Stimulated activated naive B cell treated with anti-CD40 and anti-IgM and Interleukin-4, amounts not matched to agents 10 μg/mL and 1 μg/mL and 100 μg/mL, for 72 hours (primary cell): ENCODE results near the gene C18orf32.
A peak's percentile ranks its signal among the peaks of the same experiment; 100 is the strongest.
"Not testable (repeated sequence)": the region's sequence is repeated elsewhere in the genome, so short reads cannot be mapped to it uniquely, and the experiment has no call there.

ENCODE experiments used
- ATAC-seq, 2 donors: fragments of 150-1000 bp; cut with Tn5 transposase; replicated peaks; 2 replicates each; pipeline ENCODE4 v1.10.0; 2021; ENCODE audit warnings: moderate library complexity in 1 of 2
- DNase-seq: peaks from one replicate; pipeline ENCODE4 v3.0.0; 2021
- H3K27ac Mint-ChIP-seq: one replicate; pipeline ENCODE4 v1.8.0; 2022; ENCODE audit warnings: mild to moderate bottlenecking, mixed read lengths
- H3K27me3 Mint-ChIP-seq, 2 donors: one replicate each; pipeline ENCODE4 v1.8.0; 2022; ENCODE audit warnings: mixed read lengths in 2 of 2
- H3K36me3 Mint-ChIP-seq, 2 donors: one replicate each; pipeline ENCODE4 v1.8.0; 2022; ENCODE audit warnings: mixed read lengths in 2 of 2, mild to moderate bottlenecking in 1 of 2
- H3K4me1 Mint-ChIP-seq, 2 donors: one replicate each; pipeline ENCODE4 v1.8.0; 2022; ENCODE audit warnings: mixed read lengths in 2 of 2, mild to moderate bottlenecking in 1 of 2
- H3K4me3 Mint-ChIP-seq, 2 donors: one replicate each; pipeline ENCODE4 v1.8.0; 2022; ENCODE audit warnings: mild to moderate bottlenecking in 2 of 2, mixed read lengths in 2 of 2, moderate library complexity in 1 of 2
- H3K9me3 Mint-ChIP-seq, 2 donors: one replicate each; pipeline ENCODE4 v1.8.0; 2022; ENCODE audit warnings: mixed read lengths in 2 of 2, mild to moderate bottlenecking in 1 of 2

Gene C18orf32

DNA sequence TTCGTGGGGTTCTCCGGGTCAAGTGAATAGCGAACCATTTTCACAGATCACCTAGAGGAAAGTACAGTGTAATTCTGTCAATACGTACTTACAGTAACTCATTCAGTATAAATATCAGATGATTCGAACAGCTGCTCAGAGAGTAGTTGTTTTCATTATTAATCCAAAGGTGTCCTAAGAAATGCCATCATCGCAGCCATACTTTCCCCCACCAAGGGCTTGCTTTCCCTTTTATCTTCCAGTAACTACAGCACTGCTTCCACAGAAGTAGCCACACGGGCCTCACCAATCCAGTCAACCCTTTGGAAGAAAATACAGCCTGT lies 4.5 kb upstream of the C18orf32 start:
- H3K27ac Mint-ChIP-seq = peak overlapping the region; percentile 99
- peaks cover 42 to 45% of the 10 kb centered on the region in 2 donors for H3K36me3 Mint-ChIP-seq
- no peaks in the 10 kb centered on the region for H3K9me3 Mint-ChIP-seq
- ATAC-seq (no peak), DNase-seq (no peak)
- H3K4me3 Mint-ChIP-seq = peak overlapping the region; percentile 88 to 95
- peaks cover 22 to 56% of the 10 kb centered on the region in 2 donors for H3K4me1 Mint-ChIP-seq
- no peaks in the 10 kb centered on the region for H3K27me3 Mint-ChIP-seq

- H3K4me1 Mint-ChIP-seq = peaks cover 25 to 63% of the 10 kb centered on the region in 2 donors
These were observed 3.3 kb upstream of the C18orf32 start for GRCh38 chr18:49490246-49490762.

DNA sequence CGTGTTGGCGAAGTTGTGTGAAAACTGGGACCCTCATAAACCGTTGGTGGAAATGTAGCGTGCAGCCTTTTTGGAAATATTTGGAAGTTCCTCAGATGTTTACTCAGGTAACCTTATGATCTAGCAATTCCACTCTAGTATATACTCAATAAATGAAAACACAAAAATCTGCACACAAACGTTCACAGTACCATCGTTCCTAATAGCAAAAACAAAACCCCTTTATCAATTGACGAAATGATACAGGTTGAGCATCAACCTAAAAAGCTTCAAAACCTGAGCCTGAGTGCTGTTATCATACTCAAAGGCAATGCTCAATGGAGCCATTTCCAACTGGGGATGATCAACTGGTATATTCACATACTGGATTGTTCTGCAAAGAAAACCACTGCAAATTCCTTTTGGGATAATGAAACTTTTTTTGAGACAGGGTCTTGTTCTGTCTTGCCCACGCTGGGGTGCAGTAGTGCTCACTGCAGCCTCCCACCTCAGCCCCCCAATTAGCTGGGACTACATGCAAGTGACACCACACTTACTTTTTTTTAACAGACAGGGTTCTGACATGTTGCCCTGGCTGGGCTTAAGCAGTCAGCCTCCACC lies 777 bp upstream of the C18orf32 start:
- peaks cover 19 to 69% of the 10 kb centered on the region in 2 donors for H3K4me1 Mint-ChIP-seq
- H3K27me3 Mint-ChIP-seq = no peaks in the 10 kb centered on the region
- peaks cover 50 to 58% of the 10 kb centered on the region in 2 donors for H3K36me3 Mint-ChIP-seq
- peak overlapping the region; percentile 93 to 95 for H3K4me3 Mint-ChIP-seq
- ATAC-seq (no peak), DNase-seq (no peak)
- peak overlapping the region; percentile 71 for H3K27ac Mint-ChIP-seq
- no peaks in the 10 kb centered on the region for H3K9me3 Mint-ChIP-seq

More at GRCh38 chr18:49490246-49490762, 3.3 kb upstream of the C18orf32 start:
- DNase-seq (no peak), ATAC-seq (no peak)
- Mint-ChIP-seq H3K4me3 (peak overlapping the region; percentile 88 to 95), H3K9me3 (no peaks in the 10 kb centered on the region), H3K27ac (peak overlapping the region; percentile 99), H3K27me3 (no peaks in the 10 kb centered on the region), H3K36me3 (peaks cover 44 to 49% of the 10 kb centered on the region in 2 donors)

DNA sequence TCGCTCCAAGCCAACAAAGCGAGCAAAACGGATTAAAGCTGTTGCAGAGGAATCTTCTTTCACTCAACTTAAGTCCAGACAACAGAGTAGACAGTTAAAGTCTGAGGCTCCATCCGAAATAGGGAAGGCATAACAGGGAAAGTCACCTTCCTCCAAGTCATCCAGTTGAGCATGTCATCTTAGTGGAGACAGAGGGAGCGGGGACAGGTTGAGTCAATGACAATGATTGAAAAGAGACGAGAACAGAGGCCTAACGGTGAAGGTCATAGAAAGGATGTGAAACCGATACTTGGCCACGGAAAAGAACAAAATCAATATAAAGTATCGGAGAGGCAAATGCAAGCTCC lies 455 bp downstream of the C18orf32 start:
- DNase-seq (no peak), ATAC-seq (no peak)
- Mint-ChIP-seq H3K4me3 (peak overlapping the region; percentile 93 to 95), H3K9me3 (no peaks in the 10 kb centered on the region), H3K36me3 (peaks cover 42 to 55% of the 10 kb centered on the region in 2 donors), H3K27me3 (no peaks in the 10 kb centered on the region), H3K4me1 (peaks cover 19 to 65% of the 10 kb centered on the region in 2 donors), H3K27ac (peak overlapping the region; percentile 96)

- peaks cover 19 to 61% of the 10 kb centered on the region in 2 donors for H3K4me1 Mint-ChIP-seq
These were observed 900 bp downstream of the C18orf32 start for GRCh38 chr18:49486134-49486533.

GRCh38 chr18:49483198-49483597 lies 3.8 kb downstream of the C18orf32 start:
- Mint-ChIP-seq H3K4me3 (no peak overlapping the region), H3K27me3 (no peaks in the 10 kb centered on the region), H3K9me3 (no peaks in the 10 kb centered on the region), H3K36me3 (peaks cover 27 to 37% of the 10 kb centered on the region in 2 donors), H3K27ac (no peak overlapping the region), H3K4me1 (peaks cover 12 to 31% of the 10 kb centered on the region in 2 donors)
- no peak for DNase-seq
- no peak for ATAC-seq

More at GRCh38 chr18:49486134-49486533, 900 bp downstream of the C18orf32 start:
- peak overlapping the region; percentile 96 for H3K27ac Mint-ChIP-seq
- H3K27me3 Mint-ChIP-seq = no peaks in the 10 kb centered on the region
- ATAC-seq = no peak
- peaks cover 38 to 51% of the 10 kb centered on the region in 2 donors for H3K36me3 Mint-ChIP-seq
- no peaks in the 10 kb centered on the region for H3K9me3 Mint-ChIP-seq
- DNase-seq = no peak
- H3K4me3 Mint-ChIP-seq = peak overlapping the region; percentile 93 to 95

DNA sequence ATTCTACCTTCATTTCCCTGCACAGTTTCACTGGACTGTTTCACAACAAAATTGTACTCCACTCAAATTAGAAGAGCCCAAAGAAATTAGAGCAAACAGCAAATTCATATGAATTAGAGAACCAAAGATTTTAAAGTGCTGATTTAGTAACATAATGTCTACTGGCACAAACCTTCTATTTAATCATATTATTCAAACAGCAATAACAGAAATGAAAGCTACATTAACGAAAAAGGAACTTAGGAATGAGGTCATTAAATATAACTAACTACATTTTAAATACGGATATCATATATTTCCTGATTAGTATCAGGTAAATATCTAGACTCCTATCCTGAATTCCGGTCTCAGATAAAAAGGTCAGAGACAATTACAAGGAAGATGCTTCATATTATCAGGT lies 5.1 kb downstream of the C18orf32 start:
- Mint-ChIP-seq H3K27me3 (no peaks in the 10 kb centered on the region), H3K36me3 (peaks cover 21 to 32% of the 10 kb centered on the region in 2 donors), H3K9me3 (no peaks in the 10 kb centered on the region), H3K4me3 (no peak overlapping the region), H3K4me1 (peaks cover 5 to 26% of the 10 kb centered on the region in 2 donors), H3K27ac (no peak overlapping the region)
- DNase-seq (no peak), ATAC-seq (no peak)

- Mint-ChIP-seq H3K4me3 (no peak overlapping the region), H3K27ac (no peak overlapping the region)
- no peak for DNase-seq
These were observed 5.7 kb downstream of the C18orf32 start for GRCh38 chr18:49481317-49481716.

GRCh38 chr18:49479381-49480137 lies 7.5 kb downstream of the C18orf32 start:
- H3K4me1 Mint-ChIP-seq = peaks cover 10 to 26% of the 10 kb centered on the region in 2 donors
- H3K27me3 Mint-ChIP-seq = no peaks in the 10 kb centered on the region
- H3K4me3 Mint-ChIP-seq = no peak overlapping the region
- peaks cover 26 to 35% of the 10 kb centered on the region in 2 donors for H3K36me3 Mint-ChIP-seq
- DNase-seq (no peak), ATAC-seq (no peak)
- H3K27ac Mint-ChIP-seq = peak overlapping the region; percentile 3
- no peaks in the 10 kb centered on the region for H3K9me3 Mint-ChIP-seq

More at GRCh38 chr18:49481317-49481716, 5.7 kb downstream of the C18orf32 start:
- H3K36me3 Mint-ChIP-seq = peaks cover 27 to 38% of the 10 kb centered on the region in 2 donors
- H3K27me3 Mint-ChIP-seq = no peaks in the 10 kb centered on the region
- peaks cover 11 to 29% of the 10 kb centered on the region in 2 donors for H3K4me1 Mint-ChIP-seq
- no peak for ATAC-seq
- H3K9me3 Mint-ChIP-seq = no peaks in the 10 kb centered on the region

DNA sequence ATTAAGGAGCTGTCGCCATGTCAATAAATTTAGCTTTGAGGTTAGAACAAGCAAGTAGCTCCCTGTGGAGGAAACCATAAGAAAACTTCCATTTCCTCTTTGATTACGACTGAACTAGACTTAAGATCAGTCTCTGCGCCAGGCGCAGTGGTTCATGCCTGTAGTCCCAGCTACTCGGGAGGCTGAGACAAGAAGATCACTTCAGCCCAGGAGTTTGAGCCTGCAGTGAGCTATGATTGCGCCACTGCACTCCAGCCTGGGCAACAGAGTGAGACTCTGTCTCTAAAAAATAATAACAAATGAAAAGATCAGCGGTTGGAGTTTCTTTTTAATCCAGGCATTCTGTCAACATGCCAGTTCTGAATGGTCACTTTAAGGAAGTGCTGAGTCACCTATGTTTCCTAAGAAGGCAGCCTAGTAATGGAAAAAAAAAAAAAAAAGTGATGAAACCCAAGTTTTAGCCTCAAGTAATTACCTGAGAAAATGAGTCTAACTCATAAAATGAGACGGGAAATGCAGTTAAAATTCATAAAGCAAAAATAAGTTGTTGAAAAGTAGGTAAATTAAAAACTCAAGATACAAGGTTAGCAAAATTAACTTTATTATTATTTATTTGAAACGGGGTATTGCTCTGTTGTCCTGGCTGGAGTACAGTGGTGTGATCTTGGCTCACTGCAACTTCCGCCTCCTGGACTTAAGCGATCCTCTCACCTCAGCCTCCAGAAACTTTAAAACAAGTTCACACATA lies 10.2 kb downstream of the C18orf32 start:
- H3K27me3 Mint-ChIP-seq = no peaks in the 10 kb centered on the region
- DNase-seq = peak; percentile 41
- peak overlapping the region; percentile 80 to 81 for H3K4me3 Mint-ChIP-seq
- peaks cover 10 to 23% of the 10 kb centered on the region in 2 donors for H3K4me1 Mint-ChIP-seq
- ATAC-seq = peak; percentile 96 to 97
- peaks cover 20 to 24% of the 10 kb centered on the region in 2 donors for H3K36me3 Mint-ChIP-seq
- no peaks in the 10 kb centered on the region for H3K9me3 Mint-ChIP-seq
- peak overlapping the region; percentile 94 for H3K27ac Mint-ChIP-seq

DNA sequence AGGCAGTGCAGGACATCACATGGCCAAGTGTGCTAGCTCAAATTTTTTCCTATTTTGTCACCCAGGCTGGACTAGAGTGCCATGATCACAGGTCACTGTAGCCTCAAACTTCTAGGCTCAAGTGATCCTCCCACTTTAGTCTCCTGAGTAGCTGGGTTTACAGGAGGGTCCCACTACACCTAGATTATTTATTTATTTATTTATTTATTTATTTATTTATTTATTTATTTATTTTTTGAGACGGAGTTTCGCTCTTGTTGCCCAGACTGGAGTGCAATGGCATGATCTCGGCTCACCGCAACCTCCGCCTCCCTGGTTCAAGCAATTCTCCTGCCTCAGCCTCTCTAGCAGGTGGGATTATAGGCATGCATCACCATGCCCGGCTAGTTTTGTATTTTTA lies 12.1 kb downstream of the C18orf32 start:
- not testable (repeated sequence) for H3K27me3 Mint-ChIP-seq, H3K9me3 Mint-ChIP-seq, H3K27ac Mint-ChIP-seq, DNase-seq, ATAC-seq, H3K4me3 Mint-ChIP-seq
- Mint-ChIP-seq H3K4me1 (peaks cover 10 to 23% of the 10 kb centered on the region in 2 donors), H3K36me3 (peaks cover 20% of the 10 kb centered on the region in 2 donors)

- ATAC-seq (no peak), DNase-seq (no peak)
- H3K4me1 Mint-ChIP-seq = peaks cover 7 to 23% of the 10 kb centered on the region in 2 donors
- H3K36me3 Mint-ChIP-seq = peaks cover 7 to 8% of the 10 kb centered on the region in 2 donors
- H3K4me3 Mint-ChIP-seq = no peak overlapping the region
- peaks cover 9 to 12% of the 10 kb centered on the region in 2 donors for H3K27me3 Mint-ChIP-seq
- H3K9me3 Mint-ChIP-seq = no peaks in the 10 kb centered on the region
- no peak overlapping the region for H3K27ac Mint-ChIP-seq
These were observed 13.3 kb downstream of the C18orf32 start for GRCh38 chr18:49473721-49474120.

GRCh38 chr18:49472459-49472858 lies 14.6 kb downstream of the C18orf32 start:
- Mint-ChIP-seq H3K36me3 (peaks cover 7 to 8% of the 10 kb centered on the region in 2 donors), H3K9me3 (no peaks in the 10 kb centered on the region)

DNA sequence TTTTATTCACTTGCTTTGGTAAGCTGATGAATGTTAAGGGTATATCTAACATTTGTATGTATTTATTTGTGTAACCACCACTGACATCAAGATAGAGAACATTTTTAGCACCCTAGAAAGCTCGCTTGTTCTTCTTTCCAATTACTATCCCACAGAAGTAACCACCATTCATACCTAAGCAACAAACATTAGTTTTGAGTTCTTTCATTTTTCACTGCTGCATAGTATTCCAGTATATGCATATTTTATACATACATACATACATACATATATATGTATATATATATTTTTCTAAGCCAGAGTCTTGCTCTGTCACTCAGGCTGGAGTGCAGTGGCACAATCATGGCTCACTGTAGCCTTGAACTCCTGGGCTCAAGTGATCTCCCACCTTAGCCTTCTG lies 15.5 kb downstream of the C18orf32 start:
- H3K4me3 Mint-ChIP-seq = no peak overlapping the region
- no peak overlapping the region for H3K27ac Mint-ChIP-seq
- DNase-seq (no peak), ATAC-seq (no peak)
- H3K27me3 Mint-ChIP-seq = peaks cover 9 to 13% of the 10 kb centered on the region in 2 donors
- peaks cover 3% of the 10 kb centered on the region in 2 donors for H3K36me3 Mint-ChIP-seq
- H3K4me1 Mint-ChIP-seq = peaks cover 3 to 14% of the 10 kb centered on the region in 2 donors
- no peaks in the 10 kb centered on the region for H3K9me3 Mint-ChIP-seq

More at GRCh38 chr18:49472459-49472858, 14.6 kb downstream of the C18orf32 start:
- H3K27ac Mint-ChIP-seq = no peak overlapping the region
- ATAC-seq (no peak), DNase-seq (no peak)
- no peak overlapping the region for H3K4me3 Mint-ChIP-seq
- peaks cover 9 to 13% of the 10 kb centered on the region in 2 donors for H3K27me3 Mint-ChIP-seq
- peaks cover 7 to 23% of the 10 kb centered on the region in 2 donors for H3K4me1 Mint-ChIP-seq
